GM12891 (cell line): ENCODE data around the gene GALNT13.

ENCODE experiments used
- DNase-seq: peaks from one replicate; pipeline ENCODE4 v3.0.0; 2011; ENCODE audit warnings: low spot score; ENCODE audit not compliant: insufficient read length
- FAIRE-seq: peaks from 2 replicates; lab custom pipeline; 2011; peaks lifted over from hg19 to GRCh38; lab: Jason Lieb, UNC
- PAX5 ChIP-seq: IDR thresholded peaks from 2 replicates; pipeline ENCODE4 v1.6.1; 2011; ENCODE audit warnings: low read length, moderate library complexity, mild to moderate bottlenecking; ENCODE audit not compliant: insufficient read depth, severe bottlenecking
- POLR2A ChIP-seq: IDR thresholded peaks from 2 replicates; pipeline ENCODE4 v1.6.1; 2011; ENCODE audit warnings: low read depth, low read length, control low read depth
- POLR2AphosphoS5 ChIP-seq: IDR thresholded peaks from 2 replicates; pipeline ENCODE4 v1.6.1; 2011; ENCODE audit warnings: low read depth, low read length, control low read depth
- POU2F2 ChIP-seq: IDR thresholded peaks from 2 replicates; pipeline ENCODE4 v1.6.1; 2011; ENCODE audit warnings: low read depth, mild to moderate bottlenecking, control low read depth, low read length, moderate library complexity
- SPI1 ChIP-seq: IDR thresholded peaks from 2 replicates; pipeline ENCODE4 v1.6.1; 2011; ENCODE audit warnings: low read depth, low read length, control low read depth
- TAF1 ChIP-seq: IDR thresholded peaks from 2 replicates; pipeline ENCODE4 v1.6.1; 2011; ENCODE audit warnings: low read depth, low read length, control low read depth

The GALNT13 gene

DNA sequence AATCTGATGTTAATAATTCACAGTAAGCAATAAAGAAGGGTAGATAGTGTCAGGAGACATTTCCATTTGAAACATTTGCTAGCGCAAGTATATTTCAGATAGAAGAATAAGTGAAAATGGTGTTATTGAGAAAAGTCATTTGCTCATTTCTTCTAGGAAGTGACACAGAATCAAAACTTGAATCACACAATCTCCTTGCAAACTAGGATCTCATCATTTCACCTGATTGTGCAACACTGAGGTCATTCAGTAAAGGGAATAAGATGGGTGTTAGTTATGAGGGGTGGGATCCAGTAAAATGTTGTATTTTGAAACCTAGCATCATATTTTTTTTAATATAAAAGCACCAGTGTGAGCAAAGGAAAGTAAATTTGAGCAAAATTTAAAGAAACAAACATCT lies 618.8 kb downstream of the GALNT13 start:
- FAIRE-seq (no peak), DNase-seq (no peak)
- TF ChIP-seq SPI1 (no peak), POLR2A (no peak), POLR2AphosphoS5 (no peak), POU2F2 (no peak), TAF1 (no peak), PAX5 (no peak)

GRCh38 chr2:154495455-154495868 lies 623.7 kb downstream of the GALNT13 start:
- DNase-seq (no peak), FAIRE-seq (no peak)
- no peak for TF ChIP-seq PAX5
- no peak for TF ChIP-seq SPI1
- no peak for TF ChIP-seq POLR2A
- TF ChIP-seq POLR2AphosphoS5: no peak
- TF ChIP-seq TAF1: no peak
- TF ChIP-seq POU2F2: no peak

DNA sequence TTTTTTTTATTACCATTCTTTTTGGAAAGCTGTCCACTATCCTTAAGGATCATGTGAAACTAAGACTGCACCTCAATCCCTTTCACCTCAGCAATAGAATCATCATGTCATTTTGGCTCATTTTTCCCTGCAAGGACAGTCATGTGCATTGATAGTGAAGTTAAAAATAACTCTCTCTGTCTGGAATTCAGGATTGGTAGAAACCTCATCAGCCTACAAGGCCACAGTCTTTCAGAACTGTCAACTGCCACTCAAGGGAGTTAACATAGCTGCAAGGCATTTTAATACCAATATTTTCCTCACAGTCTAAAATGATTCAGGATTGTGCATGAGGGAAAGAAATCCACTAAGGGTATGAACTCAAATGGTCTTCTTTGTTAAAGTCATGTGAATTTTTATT lies 625.3 kb downstream of the GALNT13 start:
- FAIRE-seq: no peak

More for the DNA sequence above, 625.3 kb downstream of the GALNT13 start:
- DNase-seq: no peak
- TF ChIP-seq POLR2AphosphoS5 (no peak), TAF1 (no peak), SPI1 (no peak)
